H1 (cell line): Measurements from ENCODE around the gene PDE4B. TPM values are rescaled to one million over a fixed set of nuclear protein-coding genes. Genes with fewer than 3 reads are reported as not detected.
A peak's percentile ranks its signal among the peaks of the same experiment; 100 is the strongest.

Source experiments
- CTCF ChIA-PET: fragments of 300-600 bp; sonication (Branson Sonifier 250); formaldehyde crosslinking; loops from one replicate; lab custom pipeline; 2021; ENCODE audit not compliant: partially characterized antibody; lab: Charles Lee
- POLR2A ChIA-PET: fragments of 300-600 bp; sonication (Branson Sonifier 250); formaldehyde crosslinking; loops from one replicate; lab custom pipeline; 2021; ENCODE audit warnings: inconsistent platforms; ENCODE audit not compliant: partially characterized antibody; lab: Charles Lee
- DNase-seq, 2 experiments: peaks; one replicate each; pipeline versions ENCODE4 v3.0.0 to v3.0.0-alpha.2; 2010 to 2022; ENCODE audit warnings: low spot score in 2 of 2, low read depth in 1 of 2, mixed read lengths in 1 of 2
- FAIRE-seq: peaks from 2 replicates; lab custom pipeline; 2011; peaks lifted over from hg19 to GRCh38; lab: Jason Lieb, UNC
- H2AFZ ChIP-seq: 2 replicates; pipeline ENCODE4 v1.8.1; 2012; ENCODE audit warnings: low read length, inconsistent platforms
- H2AK5ac ChIP-seq: 2 replicates; pipeline ENCODE4 v1.6.1; 2013; ENCODE audit warnings: low read depth, low read length
- H2BK120ac ChIP-seq: replicated peaks from 2 replicates; pipeline ENCODE3; 2013; ENCODE audit warnings: low read depth, low read length, inconsistent platforms
- H2BK12ac ChIP-seq: 2 replicates; pipeline ENCODE4 v1.6.1; 2013; ENCODE audit warnings: low read depth, low read length
- H2BK15ac ChIP-seq: 2 replicates; pipeline ENCODE4 v1.6.1; 2013; ENCODE audit warnings: low read length
- H2BK20ac ChIP-seq: 2 replicates; pipeline ENCODE4 v1.6.1; 2013; ENCODE audit warnings: low read length
- H2BK5ac ChIP-seq: 2 replicates; pipeline ENCODE4 v1.6.1; 2013; ENCODE audit warnings: low read depth, low read length
- H3K14ac ChIP-seq: 2 replicates; pipeline ENCODE4 v1.6.1; 2013; ENCODE audit warnings: inconsistent platforms; ENCODE audit not compliant: insufficient read length
- H3K18ac ChIP-seq: 2 replicates; pipeline ENCODE4 v1.6.1; 2013; ENCODE audit warnings: low read length; ENCODE audit errors: extremely low read depth
- H3K23ac ChIP-seq: 2 replicates; pipeline ENCODE4 v1.6.1; 2013; ENCODE audit warnings: inconsistent platforms; ENCODE audit not compliant: insufficient read length
- H3K23me2 ChIP-seq: 2 replicates; pipeline ENCODE4 v1.6.1; 2013; ENCODE audit warnings: low read depth, low read length
- H3K27ac ChIP-seq: 2 replicates; pipeline ENCODE4 v1.6.1; 2011; ENCODE audit warnings: low read depth, low read length, inconsistent platforms
- H3K27me3 ChIP-seq, 4 experiments: replicated peaks in 1 of 4; 1 replicate in 1 of 4; 2 replicates in 3 of 4; pipeline versions ENCODE4 v1.6.1 to v1.8.1; 2011 to 2013; ENCODE audit warnings: low read length in 3 of 4, mild to moderate bottlenecking in 3 of 4, inconsistent platforms in 2 of 4, mixed read lengths in 2 of 4, moderate library complexity in 1 of 4; ENCODE audit not compliant: control insufficient read depth in 3 of 4, insufficient read depth in 3 of 4; ENCODE audit errors: extremely low read depth in 1 of 4
- H3K36me3 ChIP-seq, 4 experiments: 2 replicates each; pipeline versions ENCODE4 v1.6.1 to v1.8.1; 2011 to 2013; ENCODE audit warnings: mild to moderate bottlenecking in 4 of 4, low read length in 3 of 4, moderate library complexity in 2 of 4, control low read depth in 1 of 4, inconsistent platforms in 1 of 4; ENCODE audit not compliant: insufficient read depth in 4 of 4, control insufficient read depth in 2 of 4
- H3K4ac ChIP-seq: replicated peaks from 2 replicates; pipeline ENCODE3; 2013; ENCODE audit warnings: low read length, low read depth, mixed read lengths, inconsistent platforms; ENCODE audit not compliant: insufficient read length
- H3K4me1 ChIP-seq, 4 experiments: replicated peaks in 1 of 4; 1 replicate in 1 of 4; 2 replicates in 3 of 4; pipeline versions ENCODE4 v1.6.1 to v1.8.1; 2011 to 2013; ENCODE audit warnings: low read length in 3 of 4, inconsistent platforms in 2 of 4, mixed read lengths in 1 of 4; ENCODE audit not compliant: insufficient read depth in 4 of 4, control insufficient read depth in 3 of 4
- H3K4me2 ChIP-seq, 2 experiments: 2 replicates each; pipeline versions ENCODE4 v1.6.1 to v1.8.1; 2011 to 2013; ENCODE audit warnings: low read depth in 2 of 2, low read length in 2 of 2, control low read depth in 1 of 2, inconsistent platforms in 1 of 2, mild to moderate bottlenecking in 1 of 2; ENCODE audit not compliant: insufficient read depth in 1 of 2
- H3K4me3 ChIP-seq, 4 experiments: fragments of 200-600, 300-600 bp in 1 of 4; sonication (generic), shearing (Covaris generic), sonication (Bioruptor Twin) in 1 of 4; 2 replicates each; pipeline versions ENCODE4 v1.5.1 to v1.8.1; 2011 to 2016; ENCODE audit warnings: low read length in 4 of 4, low read depth in 3 of 4, control low read depth in 2 of 4, inconsistent platforms in 2 of 4, mild to moderate bottlenecking in 2 of 4, mixed read lengths in 1 of 4, moderate library complexity in 1 of 4; ENCODE audit not compliant: insufficient read depth in 2 of 4; ENCODE audit errors: extremely low read depth in 1 of 4
- H3K56ac ChIP-seq: replicated peaks from 2 replicates; pipeline ENCODE3; 2013; ENCODE audit warnings: low read depth, mild to moderate bottlenecking, mixed read lengths, low read length, inconsistent platforms; ENCODE audit not compliant: insufficient read length
- H3K79me1 ChIP-seq: 2 replicates; pipeline ENCODE4 v1.6.1; 2013; ENCODE audit warnings: low read depth, low read length, control low read depth
- H3K79me2 ChIP-seq, 2 experiments: 2 replicates each; pipeline versions ENCODE4 v1.6.1 to v1.8.1; 2012 to 2013; ENCODE audit warnings: low read length in 2 of 2, mild to moderate bottlenecking in 2 of 2, inconsistent platforms in 1 of 2; ENCODE audit not compliant: insufficient read depth in 2 of 2, control insufficient read depth in 1 of 2
- H3K9ac ChIP-seq, 4 experiments: replicated peaks in 1 of 4; 1 replicate in 1 of 4; 2 replicates in 3 of 4; pipeline versions ENCODE4 v1.6.1 to v1.8.1; 2011 to 2013; ENCODE audit warnings: low read depth in 3 of 4, low read length in 3 of 4, control low read depth in 2 of 4, mild to moderate bottlenecking in 2 of 4, moderate library complexity in 2 of 4, inconsistent platforms in 1 of 4; ENCODE audit errors: extremely low read depth in 1 of 4
- H3K9me3 ChIP-seq, 2 experiments: 2 replicates each; pipeline versions ENCODE4 v1.6.1 to v1.8.1; 2012 to 2013; ENCODE audit warnings: mild to moderate bottlenecking in 2 of 2, moderate library complexity in 2 of 2, control low read depth in 1 of 2, inconsistent platforms in 1 of 2, low read depth in 1 of 2, low read length in 1 of 2, mixed read lengths in 1 of 2; ENCODE audit not compliant: insufficient read depth in 2 of 2
- H4K20me1 ChIP-seq, 2 experiments: replicated peaks in 1 of 2; 2 replicates each; pipeline versions ENCODE3 to v1.8.1; 2011 to 2013; ENCODE audit warnings: inconsistent platforms in 2 of 2, low read length in 2 of 2, mild to moderate bottlenecking in 1 of 2; ENCODE audit not compliant: insufficient read depth in 2 of 2, control insufficient read depth in 1 of 2
- H4K5ac ChIP-seq: 2 replicates; pipeline ENCODE4 v1.6.1; 2013; ENCODE audit warnings: low read length, low read depth, mixed read lengths, inconsistent platforms; ENCODE audit not compliant: insufficient read length
- H4K8ac ChIP-seq: 2 replicates; pipeline ENCODE4 v1.8.0; 2013; ENCODE audit warnings: mild to moderate bottlenecking, moderate library complexity, low read length, inconsistent platforms; ENCODE audit not compliant: insufficient read depth; ENCODE audit errors: extremely low read depth
- H4K91ac ChIP-seq: replicated peaks from 2 replicates; pipeline ENCODE3; 2013; ENCODE audit warnings: low read length, mixed read lengths, inconsistent platforms; ENCODE audit not compliant: insufficient read length
- BACH1 ChIP-seq: IDR thresholded peaks from 2 replicates; pipeline ENCODE4 v1.6.1; 2012; ENCODE audit warnings: low read length, improper control_type of control experiment
- CEBPB ChIP-seq: IDR thresholded peaks from 2 replicates; pipeline ENCODE4 v1.6.1; 2012; ENCODE audit warnings: low read depth, low read length
- CHD1 ChIP-seq: IDR thresholded peaks from 2 replicates; pipeline ENCODE4 v1.6.1; 2012; ENCODE audit warnings: low read depth, low read length, improper control_type of control experiment
- CHD2 ChIP-seq: IDR thresholded peaks from 2 replicates; pipeline ENCODE4 v1.6.1; 2012; ENCODE audit warnings: low read length, improper control_type of control experiment
- EP300 ChIP-seq, 2 experiments: IDR thresholded peaks; 1 replicate in 1 of 2; 2 replicates in 1 of 2; pipeline ENCODE4 v1.6.1; 2011 to 2012; ENCODE audit warnings: low read depth in 2 of 2, low read length in 2 of 2, mild to moderate bottlenecking in 2 of 2, borderline replicate concordance in 1 of 2, inconsistent platforms in 1 of 2, moderate library complexity in 1 of 2
- NRF1 ChIP-seq: IDR thresholded peaks from 2 replicates; pipeline ENCODE4 v1.6.1; 2011; ENCODE audit warnings: mild to moderate bottlenecking, low read depth, low read length, improper control_type of control experiment
- POU5F1 ChIP-seq: IDR thresholded peaks from 2 replicates; pipeline ENCODE4 v1.6.1; 2011; ENCODE audit warnings: low read depth, mild to moderate bottlenecking, low read length, moderate library complexity
- RFX5 ChIP-seq: IDR thresholded peaks from 2 replicates; pipeline ENCODE4 v1.6.1; 2011; ENCODE audit warnings: low read depth, low read length, improper control_type of control experiment, borderline replicate concordance
- TAF7 ChIP-seq: optimal IDR thresholded peaks from 2 replicates; pipeline ENCODE3; 2011; ENCODE audit warnings: low read depth, mild to moderate bottlenecking, inconsistent platforms, low read length, moderate library complexity, borderline replicate concordance
- ZNF274 ChIP-seq: IDR thresholded peaks from 2 replicates; pipeline ENCODE4 v1.7.0; 2012; ENCODE audit warnings: low read length, borderline replicate concordance; ENCODE audit errors: extremely low read depth
- WGBS, 2 experiments: shearing (Covaris generic) in 1 of 2; methylation state at CpG; one replicate each; pipeline versions ENCODE4 v1.1.6 to v1.1.7; 2013 to 2015; ENCODE audit warnings: low lambda C conversion rate in 2 of 2, mixed read lengths in 2 of 2, inconsistent platforms in 1 of 2, low coverage in 1 of 2, missing lambda C conversion rate in 1 of 2; ENCODE audit not compliant: insufficient replicate concordance in 2 of 2, insufficient coverage in 1 of 2, insufficient read length in 1 of 2; ENCODE audit errors: extremely low coverage in 1 of 2, missing lambda C conversion rate in 1 of 2; 5-methylcytosine and 5-hydroxymethylcytosine counted together
- polyA plus RNA-seq, 7 experiments: library from polyadenylated mRNA; depleted of rRNA in 3 of 7; stranded (reverse) in 5 of 7; unstranded in 2 of 7; fragments of >200 nt in 5 of 7; fragments of 200-250 nt in 2 of 7; gene quantifications; 1 replicate in 5 of 7; 2 replicates in 1 of 7; 4 replicates in 1 of 7; pipeline versions ENCODE4 v1.2.1 to v1.2.3, GENCODE V29; 2011 to 2013; ENCODE audit warnings: missing spikeins in 2 of 7, mixed read lengths in 2 of 7
- total RNA-seq: library from RNA; stranded (reverse); fragmentation: NEBNext Ultra II Directional; extraction: Animal tissue kit (Norgen Biotek cat#: 25700); gene quantifications from 2 replicates; pipeline ENCODE4 v1.2.1, GENCODE V29; 2021
- TF ChIP-seq, protein P1 (sequence below): IDR thresholded peaks from 2 replicates; pipeline ENCODE4 v1.6.1; 2012; ENCODE audit warnings: inconsistent platforms
- TF ChIP-seq, protein P2 (sequence below): IDR thresholded peaks from 2 replicates; pipeline ENCODE4 v1.6.1; 2012; ENCODE audit warnings: low read length, inconsistent platforms

The PDE4B gene
- total and polyA plus RNA-seq, 2 of the 8 experiments (the other 6 are each of a cell fraction or from before 2014, with no cell fraction given) = 5.0 to 15.1 TPM

DNA sequence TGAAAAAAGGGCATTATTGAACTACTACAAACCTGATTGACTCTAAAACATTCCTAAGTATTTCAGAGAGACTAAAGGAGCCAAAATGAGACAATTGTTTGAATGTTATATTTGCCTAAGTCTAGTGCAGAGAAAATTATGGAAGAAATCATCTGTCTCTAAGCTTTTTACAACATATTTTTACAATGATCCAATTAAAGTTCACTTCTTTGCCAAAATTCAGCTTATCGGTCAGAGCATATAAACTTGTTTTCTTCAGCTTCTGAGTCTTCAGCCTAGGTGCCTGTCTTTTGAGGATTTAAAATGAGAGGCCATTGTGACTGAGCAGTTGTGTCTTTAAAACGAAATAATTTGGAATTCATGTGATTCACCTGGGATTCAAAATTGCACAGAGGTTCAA lies 560.1 kb downstream of the PDE4B start:
- Histone ChIP-seq H2BK120ac (no peak overlapping the region), H2BK12ac (peak overlapping the region; percentile 77; the same call in 1 of the 2 replicates), H3K56ac (no peak overlapping the region), H4K20me1 (no peaks in the 10 kb centered on the region), H2BK5ac (peak overlapping the region; percentile 68; the same call in 1 of the 2 replicates), H2BK20ac (no peak overlapping the region), H3K4me3 (no peak overlapping the region), H4K5ac (peak overlapping the region; percentile 48), H3K79me1 (no peaks in the 10 kb centered on the region), H3K23ac (no peak overlapping the region), H3K9ac (no peak overlapping the region), H2BK15ac (no peak overlapping the region), H2AK5ac (no peak overlapping the region; the same call in 1 of the 2 replicates), H3K4me2 (peak overlapping the region in 1 of 2 experiments; percentile 85; a peak in 1 of 4 replicates), H3K27ac (0 out of 2 replicates have a peak overlapping the region, but pooled peaks have one; percentile 2), H4K8ac (no peak overlapping the region), H3K79me2 (peaks cover 0 to 15% of the 10 kb centered on the region in 2 experiments; a peak in 2 of 4 replicates), H3K36me3 (no peaks in the 10 kb centered on the region), H2AFZ (no peak overlapping the region), H3K9me3 (no peaks in the 10 kb centered on the region), H3K4ac (no peak overlapping the region), H3K18ac (no peak overlapping the region), H3K4me1 (peaks cover 5 to 22% (median 17%) of the 10 kb centered on the region in 4 experiments), H4K91ac (no peak overlapping the region), H3K23me2 (no peaks in the 10 kb centered on the region), H3K27me3 (no peaks in the 10 kb centered on the region), H3K14ac (no peak overlapping the region)
- ChIA-PET POLR2A (interaction anchor here (1.1 to 1.8 kb wide), 4 partner anchors 9 to 20 kb away, joined by 3 to 6 read pairs (median 4); no protein-coding TSS in a partner anchor), CTCF (interaction anchor here (1.0 to 2.4 kb wide), 5 partner anchors 8 to 150 kb away, joined by 3 to 15 read pairs (median 4); no protein-coding TSS in a partner anchor)
- no peak for DNase-seq
- 63% methylated on average over 2 of the region's 2 CpGs; no CpG with 5 or more reads in 1 of the 2 experiments for WGBS, 2 experiments
- FAIRE-seq = no peak
- TF ChIP-seq BACH1 (no peak), EP300 (IDR thresholded peaks at IDR 0.05; ENCODE audit: borderline replicate concordance in 1 of 2, low read depth in 2 of 2, low read length in 2 of 2) (no peak), CHD1 (no peak), TAF7 (no peak), NRF1 (no peak), CHD2 (no peak), POU5F1 (no peak), RFX5 (no peak), ZNF274 (no peak), CEBPB (no peak)
- TF ChIP-seq, protein P1, sequence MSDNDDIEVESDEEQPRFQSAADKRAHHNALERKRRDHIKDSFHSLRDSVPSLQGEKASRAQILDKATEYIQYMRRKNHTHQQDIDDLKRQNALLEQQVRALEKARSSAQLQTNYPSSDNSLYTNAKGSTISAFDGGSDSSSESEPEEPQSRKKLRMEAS = no peak
- TF ChIP-seq, protein P2, sequence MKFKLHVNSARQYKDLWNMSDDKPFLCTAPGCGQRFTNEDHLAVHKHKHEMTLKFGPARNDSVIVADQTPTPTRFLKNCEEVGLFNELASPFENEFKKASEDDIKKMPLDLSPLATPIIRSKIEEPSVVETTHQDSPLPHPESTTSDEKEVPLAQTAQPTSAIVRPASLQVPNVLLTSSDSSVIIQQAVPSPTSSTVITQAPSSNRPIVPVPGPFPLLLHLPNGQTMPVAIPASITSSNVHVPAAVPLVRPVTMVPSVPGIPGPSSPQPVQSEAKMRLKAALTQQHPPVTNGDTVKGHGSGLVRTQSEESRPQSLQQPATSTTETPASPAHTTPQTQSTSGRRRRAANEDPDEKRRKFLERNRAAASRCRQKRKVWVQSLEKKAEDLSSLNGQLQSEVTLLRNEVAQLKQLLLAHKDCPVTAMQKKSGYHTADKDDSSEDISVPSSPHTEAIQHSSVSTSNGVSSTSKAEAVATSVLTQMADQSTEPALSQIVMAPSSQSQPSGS = no peak
